H1 (cell line): Measurements from ENCODE around the gene UBE2E1. TPM values are rescaled to one million over a fixed set of nuclear protein-coding genes. Genes with fewer than 3 reads are reported as not detected.

ENCODE experiments used
- CTCF ChIA-PET: fragments of 300-600 bp; sonication (Branson Sonifier 250); formaldehyde crosslinking; loops from one replicate; lab custom pipeline; 2021; ENCODE audit not compliant: partially characterized antibody; lab: Charles Lee
- POLR2A ChIA-PET: fragments of 300-600 bp; sonication (Branson Sonifier 250); formaldehyde crosslinking; loops from one replicate; lab custom pipeline; 2021; ENCODE audit warnings: inconsistent platforms; ENCODE audit not compliant: partially characterized antibody; lab: Charles Lee
- DNase-seq, 2 experiments: peaks; one replicate each; pipeline versions ENCODE4 v3.0.0 to v3.0.0-alpha.2; 2010 to 2022; ENCODE audit warnings: low spot score in 2 of 2, low read depth in 1 of 2, mixed read lengths in 1 of 2
- FAIRE-seq: peaks from 2 replicates; lab custom pipeline; 2011; peaks lifted over from hg19 to GRCh38; lab: Jason Lieb, UNC
- H2AFZ ChIP-seq: 2 replicates; pipeline ENCODE4 v1.8.1; 2012; ENCODE audit warnings: low read length, inconsistent platforms
- H2AK5ac ChIP-seq: 2 replicates; pipeline ENCODE4 v1.6.1; 2013; ENCODE audit warnings: low read depth, low read length
- H2BK120ac ChIP-seq: replicated peaks from 2 replicates; pipeline ENCODE3; 2013; ENCODE audit warnings: low read depth, low read length, inconsistent platforms
- H2BK12ac ChIP-seq: 2 replicates; pipeline ENCODE4 v1.6.1; 2013; ENCODE audit warnings: low read depth, low read length
- H2BK15ac ChIP-seq: 2 replicates; pipeline ENCODE4 v1.6.1; 2013; ENCODE audit warnings: low read length
- H2BK20ac ChIP-seq: 2 replicates; pipeline ENCODE4 v1.6.1; 2013; ENCODE audit warnings: low read length
- H2BK5ac ChIP-seq: 2 replicates; pipeline ENCODE4 v1.6.1; 2013; ENCODE audit warnings: low read depth, low read length
- H3K14ac ChIP-seq: 2 replicates; pipeline ENCODE4 v1.6.1; 2013; ENCODE audit warnings: inconsistent platforms; ENCODE audit not compliant: insufficient read length
- H3K18ac ChIP-seq: 2 replicates; pipeline ENCODE4 v1.6.1; 2013; ENCODE audit warnings: low read length; ENCODE audit errors: extremely low read depth
- H3K23ac ChIP-seq: 2 replicates; pipeline ENCODE4 v1.6.1; 2013; ENCODE audit warnings: inconsistent platforms; ENCODE audit not compliant: insufficient read length
- H3K23me2 ChIP-seq: 2 replicates; pipeline ENCODE4 v1.6.1; 2013; ENCODE audit warnings: low read depth, low read length
- H3K27ac ChIP-seq: 2 replicates; pipeline ENCODE4 v1.6.1; 2011; ENCODE audit warnings: low read depth, low read length, inconsistent platforms
- H3K27me3 ChIP-seq, 4 experiments: replicated peaks in 1 of 4; 1 replicate in 1 of 4; 2 replicates in 3 of 4; pipeline versions ENCODE4 v1.6.1 to v1.8.1; 2011 to 2013; ENCODE audit warnings: low read length in 3 of 4, mild to moderate bottlenecking in 3 of 4, inconsistent platforms in 2 of 4, mixed read lengths in 2 of 4, moderate library complexity in 1 of 4; ENCODE audit not compliant: control insufficient read depth in 3 of 4, insufficient read depth in 3 of 4; ENCODE audit errors: extremely low read depth in 1 of 4
- H3K36me3 ChIP-seq, 4 experiments: 2 replicates each; pipeline versions ENCODE4 v1.6.1 to v1.8.1; 2011 to 2013; ENCODE audit warnings: mild to moderate bottlenecking in 4 of 4, low read length in 3 of 4, moderate library complexity in 2 of 4, control low read depth in 1 of 4, inconsistent platforms in 1 of 4; ENCODE audit not compliant: insufficient read depth in 4 of 4, control insufficient read depth in 2 of 4
- H3K4ac ChIP-seq: replicated peaks from 2 replicates; pipeline ENCODE3; 2013; ENCODE audit warnings: low read length, low read depth, mixed read lengths, inconsistent platforms; ENCODE audit not compliant: insufficient read length
- H3K4me1 ChIP-seq, 4 experiments: replicated peaks in 1 of 4; 1 replicate in 1 of 4; 2 replicates in 3 of 4; pipeline versions ENCODE4 v1.6.1 to v1.8.1; 2011 to 2013; ENCODE audit warnings: low read length in 3 of 4, inconsistent platforms in 2 of 4, mixed read lengths in 1 of 4; ENCODE audit not compliant: insufficient read depth in 4 of 4, control insufficient read depth in 3 of 4
- H3K4me2 ChIP-seq, 2 experiments: 2 replicates each; pipeline versions ENCODE4 v1.6.1 to v1.8.1; 2011 to 2013; ENCODE audit warnings: low read depth in 2 of 2, low read length in 2 of 2, control low read depth in 1 of 2, inconsistent platforms in 1 of 2, mild to moderate bottlenecking in 1 of 2; ENCODE audit not compliant: insufficient read depth in 1 of 2
- H3K4me3 ChIP-seq, 4 experiments: fragments of 200-600, 300-600 bp in 1 of 4; sonication (generic), shearing (Covaris generic), sonication (Bioruptor Twin) in 1 of 4; 2 replicates each; pipeline versions ENCODE4 v1.5.1 to v1.8.1; 2011 to 2016; ENCODE audit warnings: low read length in 4 of 4, low read depth in 3 of 4, control low read depth in 2 of 4, inconsistent platforms in 2 of 4, mild to moderate bottlenecking in 2 of 4, mixed read lengths in 1 of 4, moderate library complexity in 1 of 4; ENCODE audit not compliant: insufficient read depth in 2 of 4; ENCODE audit errors: extremely low read depth in 1 of 4
- H3K56ac ChIP-seq: replicated peaks from 2 replicates; pipeline ENCODE3; 2013; ENCODE audit warnings: low read depth, mild to moderate bottlenecking, mixed read lengths, low read length, inconsistent platforms; ENCODE audit not compliant: insufficient read length
- H3K79me1 ChIP-seq: 2 replicates; pipeline ENCODE4 v1.6.1; 2013; ENCODE audit warnings: low read depth, low read length, control low read depth
- H3K79me2 ChIP-seq, 2 experiments: 2 replicates each; pipeline versions ENCODE4 v1.6.1 to v1.8.1; 2012 to 2013; ENCODE audit warnings: low read length in 2 of 2, mild to moderate bottlenecking in 2 of 2, inconsistent platforms in 1 of 2; ENCODE audit not compliant: insufficient read depth in 2 of 2, control insufficient read depth in 1 of 2
- H3K9ac ChIP-seq, 4 experiments: replicated peaks in 1 of 4; 1 replicate in 1 of 4; 2 replicates in 3 of 4; pipeline versions ENCODE4 v1.6.1 to v1.8.1; 2011 to 2013; ENCODE audit warnings: low read depth in 3 of 4, low read length in 3 of 4, control low read depth in 2 of 4, mild to moderate bottlenecking in 2 of 4, moderate library complexity in 2 of 4, inconsistent platforms in 1 of 4; ENCODE audit errors: extremely low read depth in 1 of 4
- H3K9me3 ChIP-seq, 2 experiments: 2 replicates each; pipeline versions ENCODE4 v1.6.1 to v1.8.1; 2012 to 2013; ENCODE audit warnings: mild to moderate bottlenecking in 2 of 2, moderate library complexity in 2 of 2, control low read depth in 1 of 2, inconsistent platforms in 1 of 2, low read depth in 1 of 2, low read length in 1 of 2, mixed read lengths in 1 of 2; ENCODE audit not compliant: insufficient read depth in 2 of 2
- H4K20me1 ChIP-seq, 2 experiments: replicated peaks in 1 of 2; 2 replicates each; pipeline versions ENCODE3 to v1.8.1; 2011 to 2013; ENCODE audit warnings: inconsistent platforms in 2 of 2, low read length in 2 of 2, mild to moderate bottlenecking in 1 of 2; ENCODE audit not compliant: insufficient read depth in 2 of 2, control insufficient read depth in 1 of 2
- H4K5ac ChIP-seq: 2 replicates; pipeline ENCODE4 v1.6.1; 2013; ENCODE audit warnings: low read length, low read depth, mixed read lengths, inconsistent platforms; ENCODE audit not compliant: insufficient read length
- H4K8ac ChIP-seq: 2 replicates; pipeline ENCODE4 v1.8.0; 2013; ENCODE audit warnings: mild to moderate bottlenecking, moderate library complexity, low read length, inconsistent platforms; ENCODE audit not compliant: insufficient read depth; ENCODE audit errors: extremely low read depth
- H4K91ac ChIP-seq: replicated peaks from 2 replicates; pipeline ENCODE3; 2013; ENCODE audit warnings: low read length, mixed read lengths, inconsistent platforms; ENCODE audit not compliant: insufficient read length
- EGR1 ChIP-seq: IDR thresholded peaks from 2 replicates; pipeline ENCODE4 v1.6.1; 2011; ENCODE audit warnings: low read depth, low read length, borderline replicate concordance
- EP300 ChIP-seq, 2 experiments: IDR thresholded peaks; 1 replicate in 1 of 2; 2 replicates in 1 of 2; pipeline ENCODE4 v1.6.1; 2011 to 2012; ENCODE audit warnings: low read depth in 2 of 2, low read length in 2 of 2, mild to moderate bottlenecking in 2 of 2, borderline replicate concordance in 1 of 2, inconsistent platforms in 1 of 2, moderate library complexity in 1 of 2
- RAD21 ChIP-seq, 2 experiments: IDR thresholded peaks in 1 of 2; conservative IDR thresholded peaks in 1 of 2; 2 replicates each; pipeline ENCODE4 v1.6.1; 2011; ENCODE audit warnings: low read depth in 2 of 2, low read length in 2 of 2, improper control_type of control experiment in 1 of 2, inconsistent platforms in 1 of 2, mild to moderate bottlenecking in 1 of 2, moderate library complexity in 1 of 2
- WGBS, 2 experiments: shearing (Covaris generic) in 1 of 2; methylation state at CpG; one replicate each; pipeline versions ENCODE4 v1.1.6 to v1.1.7; 2013 to 2015; ENCODE audit warnings: low lambda C conversion rate in 2 of 2, mixed read lengths in 2 of 2, inconsistent platforms in 1 of 2, low coverage in 1 of 2, missing lambda C conversion rate in 1 of 2; ENCODE audit not compliant: insufficient replicate concordance in 2 of 2, insufficient coverage in 1 of 2, insufficient read length in 1 of 2; ENCODE audit errors: extremely low coverage in 1 of 2, missing lambda C conversion rate in 1 of 2; 5-methylcytosine and 5-hydroxymethylcytosine counted together
- polyA plus RNA-seq, 7 experiments: library from polyadenylated mRNA; depleted of rRNA in 3 of 7; stranded (reverse) in 5 of 7; unstranded in 2 of 7; fragments of >200 nt in 5 of 7; fragments of 200-250 nt in 2 of 7; gene quantifications; 1 replicate in 5 of 7; 2 replicates in 1 of 7; 4 replicates in 1 of 7; pipeline versions ENCODE4 v1.2.1 to v1.2.3, GENCODE V29; 2011 to 2013; ENCODE audit warnings: missing spikeins in 2 of 7, mixed read lengths in 2 of 7
- total RNA-seq: library from RNA; stranded (reverse); fragmentation: NEBNext Ultra II Directional; extraction: Animal tissue kit (Norgen Biotek cat#: 25700); gene quantifications from 2 replicates; pipeline ENCODE4 v1.2.1, GENCODE V29; 2021

UBE2E1 gene
- total and polyA plus RNA-seq, 2 of the 8 experiments (the other 6 are each of a cell fraction or from before 2014, with no cell fraction given), result 109 to 141 TPM

GRCh38 chr3:23867400-23867799 lies 61.6 kb downstream of the UBE2E1 start:
- TF ChIP-seq EGR1 (no peak), EP300 (IDR thresholded peaks at IDR 0.05; ENCODE audit: borderline replicate concordance in 1 of 2, low read depth in 2 of 2, low read length in 2 of 2) (no peak), RAD21 (IDR thresholded peaks at IDR 0.05 in 1 of 2, conservative IDR thresholded peaks at IDR 0.05 in 1 of 2; ENCODE audit: low read depth in 2 of 2, low read length in 2 of 2) (peak; percentile 13 to 19; a peak in 2 of 4 replicates)
- no peak overlapping the region for H2BK15ac ChIP-seq
- POLR2A ChIA-PET, result interaction anchor here (1.4 to 2.0 kb wide), 2 partner anchors 25 to 50 kb away, joined by 3 to 18 read pairs; partner anchors contain the start of genes NKIRAS1 and RPL15
- H3K4me2 ChIP-seq, result no peak overlapping the region
- no peak overlapping the region for H2AK5ac ChIP-seq
- no peak overlapping the region for H3K4ac ChIP-seq
- no peak overlapping the region for H3K18ac ChIP-seq
- peaks cover 0 to 3% (median 0%) of the 10 kb centered on the region in 4 experiments; a peak in 2 of 8 replicates for H3K36me3 ChIP-seq
- DNase-seq (no peak), FAIRE-seq (no peak)
- H4K91ac ChIP-seq, result no peak overlapping the region
- no peaks in the 10 kb centered on the region for H3K9me3 ChIP-seq
- no peak overlapping the region for H3K9ac ChIP-seq
- CTCF ChIA-PET, result interaction anchor here (1.4 kb wide), 1 partner anchor 33 kb away, joined by 4 read pairs; no protein-coding TSS in a partner anchor
- 76% methylated on average over 1 of the region's 1 CpG; no CpG with 5 or more reads in 1 of the 2 experiments for WGBS, 2 experiments
- H3K79me1 ChIP-seq, result no peaks in the 10 kb centered on the region
- no peak overlapping the region for H2BK12ac ChIP-seq
- peaks cover 5 to 16% (median 10%) of the 10 kb centered on the region in 4 experiments for H3K4me1 ChIP-seq
- no peak overlapping the region for H2BK5ac ChIP-seq
- H3K23ac ChIP-seq, result no peak overlapping the region
- H4K5ac ChIP-seq, result no peak overlapping the region
- no peak overlapping the region for H3K4me3 ChIP-seq
- H3K79me2 ChIP-seq, result peaks cover 0 to 71% of the 10 kb centered on the region in 2 experiments; a peak in 2 of 4 replicates
- peaks cover 13 to 14% of the 10 kb centered on the region in 2 experiments for H4K20me1 ChIP-seq
- H4K8ac ChIP-seq, result no peak overlapping the region
- H2BK20ac ChIP-seq, result no peak overlapping the region
- H3K14ac ChIP-seq, result no peak overlapping the region
- H3K56ac ChIP-seq, result peak overlapping the region; percentile 9
- no peak overlapping the region for H3K27ac ChIP-seq
- peaks cover 0 to 1% (median 0%) of the 10 kb centered on the region in 4 experiments; a peak in 1 of 7 replicates for H3K27me3 ChIP-seq
- H3K23me2 ChIP-seq, result no peaks in the 10 kb centered on the region; the same call in 1 of the 2 replicates
- no peak overlapping the region for H2AFZ ChIP-seq
- no peak overlapping the region for H2BK120ac ChIP-seq
